PC-3 (cell line): ENCODE results near the gene KIF18A. TPM values are rescaled to one million over a fixed set of nuclear protein-coding genes. Genes with fewer than 3 reads are reported as not detected.
A peak's percentile ranks its signal among the peaks of the same experiment; 100 is the strongest.

Experiments used
- ATAC-seq: fragments of 200-7000 bp; cut with Tn5 transposase; 2 replicates; pipeline ENCODE4 v1.9.1; 2020; ENCODE audit warnings: mild to moderate bottlenecking, moderate library complexity
- BruUV-seq: library from RNA; stranded (reverse); fragments of 400-500 nt; replicated peaks from 2 replicates; lab custom pipeline; 2021; lab: Mats Ljungman, UMichigan
- CTCF ChIA-PET: fragments of 300-600 bp; sonication (Branson Sonifier 250); formaldehyde crosslinking; loops from one replicate; lab custom pipeline; 2022; ENCODE audit warnings: antibody characterized with exemption; lab: Charles Lee
- POLR2A ChIA-PET: fragments of 300-600 bp; sonication (Branson Sonifier 250); formaldehyde crosslinking; loops from one replicate; lab custom pipeline; 2022; ENCODE audit warnings: antibody characterized with exemption; ENCODE audit not compliant: unreplicated experiment; lab: Charles Lee
- DNase-seq: peaks from one replicate; pipeline ENCODE4 v3.0.0-alpha.2; 2015
- H2AFZ ChIP-seq: fragments of 300-600 bp; sonication (generic); 2 replicates; pipeline ENCODE4 v1.6.0; 2016; ENCODE audit warnings: antibody characterized with exemption, low read length
- H3F3A ChIP-seq: fragments of 300-600 bp; sonication (generic); one replicate; pipeline ENCODE4 v1.6.0; 2017; ENCODE audit warnings: antibody characterized with exemption, low read length, control low read depth, mild to moderate bottlenecking; ENCODE audit not compliant: unreplicated experiment
- H3K27ac ChIP-seq: fragments of 300-600 bp; sonication (generic); 2 replicates; pipeline ENCODE4 v1.5.1; 2016; ENCODE audit warnings: mild to moderate bottlenecking, low read length
- H3K27me3 ChIP-seq: fragments of 300-600 bp; sonication (generic); 2 replicates; pipeline ENCODE4 v1.6.1; 2016; ENCODE audit warnings: low read length, mixed read lengths
- H3K36me3 ChIP-seq: fragments of 300-600 bp; sonication (generic); 2 replicates; pipeline ENCODE4 v1.6.1; 2016; ENCODE audit warnings: low read depth, mixed run types, low read length, mixed read lengths
- H3K4me1 ChIP-seq: fragments of 300-600 bp; sonication (generic); 2 replicates; pipeline ENCODE4 v1.5.1; 2016; ENCODE audit warnings: low read length; ENCODE audit not compliant: insufficient read depth
- H3K4me2 ChIP-seq: fragments of 300-600 bp; sonication (generic); 2 replicates; pipeline ENCODE4 v1.6.0; 2016; ENCODE audit warnings: low read length
- H3K4me3 ChIP-seq: fragments of 300-600 bp; sonication (generic); 2 replicates; pipeline ENCODE4 v1.5.1; 2016; ENCODE audit warnings: mild to moderate bottlenecking, low read length, mixed read lengths
- H3K79me2 ChIP-seq: fragments of 300-600 bp; sonication (generic); 2 replicates; pipeline ENCODE4 v1.6.1; 2017; ENCODE audit warnings: low read length, mixed read lengths
- H3K9ac ChIP-seq: fragments of 300-600 bp; sonication (generic); 2 replicates; pipeline ENCODE4 v1.6.0; 2016; ENCODE audit warnings: mild to moderate bottlenecking, low read length
- H3K9me2 ChIP-seq: fragments of 300-600 bp; sonication (generic); replicated peaks from 2 replicates; pipeline ENCODE4 v1.6.1; 2016; ENCODE audit warnings: mixed run types, low read length, mixed read lengths
- H3K9me3 ChIP-seq: fragments of 300-600 bp; sonication (generic); 2 replicates; pipeline ENCODE4 v1.6.1; 2016; ENCODE audit warnings: low read length, mixed read lengths
- H4K20me1 ChIP-seq: fragments of 300-600 bp; sonication (generic); 2 replicates; pipeline ENCODE4 v1.6.1; 2016; ENCODE audit warnings: low read length, mixed read lengths
- CTCF ChIP-seq: fragments of 300-600 bp; sonication (generic); conservative IDR thresholded peaks from 2 replicates; pipeline ENCODE4 v1.5.1; 2017; ENCODE audit warnings: antibody characterized with exemption, low read depth, mild to moderate bottlenecking, low read length
- EZH2 ChIP-seq: fragments of 300-600 bp; sonication (generic); IDR thresholded peaks from one replicate; pipeline ENCODE4 v1.6.1; 2017; ENCODE audit warnings: antibody characterized with exemption, mild to moderate bottlenecking, low read length; ENCODE audit not compliant: unreplicated experiment
- EZH2phosphoT487 ChIP-seq: fragments of 300-600 bp; sonication (generic); IDR thresholded peaks from 2 replicates; pipeline ENCODE4 v1.6.1; 2018; ENCODE audit warnings: mild to moderate bottlenecking, antibody characterized with exemption, low read length, borderline replicate concordance
- intact Hi-C: fragments of 100-400 bp; cut with micrococcal nuclease; formaldehyde crosslinking; loops from 2 replicates; pipeline ENCODE4 v1.9.0; 2023
- total RNA-seq: library from RNA; depleted of rRNA; stranded (reverse); fragments of >200 nt; gene quantifications from 2 replicates; pipeline ENCODE4 v1.2.3, GENCODE V29; 2014

KIF18A gene
- total RNA-seq, 1 experiment from 2014 or later: 15.3 TPM

- ChIA-PET POLR2A (interaction anchor here (0.6 to 1.3 kb wide), 3 partner anchors 17 to 586 kb away, joined by 3 to 12 read pairs (median 5); no protein-coding TSS in a partner anchor), CTCF (interaction anchor here (0.6 kb wide), 3 partner anchors 127 to 573 kb away, joined by 3 to 4 read pairs (median 4); no protein-coding TSS in a partner anchor)
- no peaks in the 10 kb centered on the region for H3K9me3 ChIP-seq
- ATAC-seq: no peak
- DNase-seq: no peak
- H3K9ac ChIP-seq: peak overlapping the region; percentile 75; the same call in 1 of the 2 replicates
- peaks cover 67% of the 10 kb centered on the region for H3K4me1 ChIP-seq
- no peak overlapping the region for H3K27ac ChIP-seq
- peak overlapping the region; percentile 75 for H3K4me3 ChIP-seq
- H3K9me2 ChIP-seq: no peaks in the 10 kb centered on the region
- no peaks in the 10 kb centered on the region for H3K27me3 ChIP-seq
- no peak overlapping the region for H2AFZ ChIP-seq
- H3K36me3 ChIP-seq: no peaks in the 10 kb centered on the region
- H3K4me2 ChIP-seq: peak overlapping the region; percentile 88
- BruUV-seq: no TSS peak
- intact Hi-C loops: loop anchor here (1.0 to 5.0 kb wide), 6 partner anchors 172 to 1226 kb away; partner anchors contain the start of gene BDNF
- peaks cover 91% of the 10 kb centered on the region for H3K79me2 ChIP-seq
- no peaks in the 10 kb centered on the region for H3F3A ChIP-seq
- no peaks in the 10 kb centered on the region for H4K20me1 ChIP-seq
- TF ChIP-seq CTCF: no peak
- TF ChIP-seq EZH2: no peak
- TF ChIP-seq EZH2phosphoT487: no peak
Measured at GRCh38 chr11:28106353-28107043, 1.5 kb downstream of the KIF18A start.

GRCh38 chr11:28105869-28106268 is 2.1 kb downstream of the KIF18A start:
- BruUV-seq: no TSS peak
- Histone ChIP-seq H3K4me2 (peak overlapping the region; percentile 88), H4K20me1 (no peaks in the 10 kb centered on the region), H3K9me2 (no peaks in the 10 kb centered on the region), H3K4me3 (peak overlapping the region; percentile 75), H3K36me3 (no peaks in the 10 kb centered on the region), H3K27ac (no peak overlapping the region), H3K79me2 (peaks cover 90% of the 10 kb centered on the region), H3K9ac (no peak overlapping the region), H3F3A (no peaks in the 10 kb centered on the region), H3K4me1 (peaks cover 61% of the 10 kb centered on the region), H3K9me3 (no peaks in the 10 kb centered on the region), H3K27me3 (no peaks in the 10 kb centered on the region), H2AFZ (no peak overlapping the region)
- TF ChIP-seq EZH2phosphoT487 (no peak), CTCF (no peak), EZH2 (no peak)
- ChIA-PET CTCF (no interaction called here), POLR2A (no interaction called here)
- no peak for DNase-seq
- intact Hi-C loops: loop anchor here (2.0 to 5.0 kb wide), 5 partner anchors 204 to 1226 kb away; partner anchors contain the start of gene BDNF
- ATAC-seq: no peak

- peaks cover 91% of the 10 kb centered on the region for H3K79me2 ChIP-seq
- H3F3A ChIP-seq: no peaks in the 10 kb centered on the region
- peak overlapping the region; percentile 88 for H3K4me2 ChIP-seq
- H3K9me2 ChIP-seq: no peaks in the 10 kb centered on the region
- CTCF ChIA-PET: no interaction called here
- H3K4me3 ChIP-seq: no peak overlapping the region
- TF ChIP-seq EZH2 (no peak), CTCF (no peak), EZH2phosphoT487 (no peak)
- H3K36me3 ChIP-seq: no peaks in the 10 kb centered on the region
- H3K4me1 ChIP-seq: peaks cover 59% of the 10 kb centered on the region
- H3K9ac ChIP-seq: no peak overlapping the region
- H3K27ac ChIP-seq: no peak overlapping the region
- intact Hi-C loops: loop anchor here (5.0 kb wide), 5 partner anchors 203 to 1227 kb away; no protein-coding TSS in a partner anchor
- POLR2A ChIA-PET: interaction anchor here (1.1 kb wide), 1 partner anchor 11 kb away, joined by 5 read pairs; no protein-coding TSS in a partner anchor
- no peaks in the 10 kb centered on the region for H3K27me3 ChIP-seq
- no peak for DNase-seq
- no peaks in the 10 kb centered on the region for H3K9me3 ChIP-seq
- ATAC-seq: no peak
- BruUV-seq: no TSS peak
- no peak overlapping the region for H2AFZ ChIP-seq
- H4K20me1 ChIP-seq: no peaks in the 10 kb centered on the region
Measured at GRCh38 chr11:28104984-28105383, 3.0 kb downstream of the KIF18A start.
